WI38 (cell line): ENCODE data around the gene CADM2.
"Not testable (repeated sequence)": the region's sequence is repeated elsewhere in the genome, so short reads cannot be mapped to it uniquely, and the experiment has no call there.

Experiments
- H3K4me3 ChIP-seq: 2 replicates; pipeline ENCODE4 v1.5.1; 2011; ENCODE audit warnings: low read depth, mild to moderate bottlenecking, control low read depth, low read length
- CTCF ChIP-seq: IDR thresholded peaks from 2 replicates; pipeline ENCODE4 v1.5.1; 2012; ENCODE audit warnings: low read depth, mild to moderate bottlenecking, control low read depth, low read length

Gene CADM2

GRCh38 chr3:85979034-85979433, 1020.2 kb downstream of the CADM2 start:
- H3K4me3 ChIP-seq = no peak overlapping the region
- no peak for TF ChIP-seq CTCF

- not testable (repeated sequence) for H3K4me3 ChIP-seq
Measured at GRCh38 chr3:85989581-85989980, 1030.8 kb downstream of the CADM2 start.

GRCh38 chr3:86029590-86029989, 1070.8 kb downstream of the CADM2 start:
- no peak overlapping the region for H3K4me3 ChIP-seq
- TF ChIP-seq CTCF = no peak

GRCh38 chr3:86037916-86038315, 1079.1 kb downstream of the CADM2 start:
- no peak for TF ChIP-seq CTCF
- no peak overlapping the region for H3K4me3 ChIP-seq

GRCh38 chr3:86046436-86047136, 1087.8 kb downstream of the CADM2 start:
- TF ChIP-seq CTCF = no peak
- H3K4me3 ChIP-seq = no peak overlapping the region

- no peak for TF ChIP-seq CTCF
- no peak overlapping the region for H3K4me3 ChIP-seq
Measured at GRCh38 chr3:86047161-86047560, 1088.4 kb downstream of the CADM2 start.

- TF ChIP-seq CTCF = no peak
- H3K4me3 ChIP-seq = no peak overlapping the region
Measured at GRCh38 chr3:86051058-86051457, 1092.3 kb downstream of the CADM2 start.

- no peak for TF ChIP-seq CTCF
- no peak overlapping the region for H3K4me3 ChIP-seq
Measured at GRCh38 chr3:86056032-86056431, 1097.2 kb downstream of the CADM2 start.
